Gastrocnemius medialis (tissue), 4 donors: ENCODE data around the gene FARSB.

ENCODE experiments used
- POLR2A ChIP-seq, 2 donors: fragments of 450-650 bp; IDR thresholded peaks; one replicate each; pipeline ENCODE4 v1.6.1; 2017; ENCODE audit warnings: antibody characterized with exemption in 2 of 2, mild to moderate bottlenecking in 2 of 2, moderate library complexity in 2 of 2
- TF ChIP-seq, protein P1 (sequence below), 5 experiments: fragments of 450-650 bp in 3 of 5; fragments of 200-600 bp in 2 of 5; sonication (generic) in 2 of 5; IDR thresholded peaks in 4 of 5; conservative IDR thresholded peaks in 1 of 5; 1 replicate in 4 of 5; 2 replicates in 1 of 5; pipeline ENCODE4 v1.5.1; 2016 to 2019; ENCODE audit warnings: antibody characterized with exemption in 5 of 5, mild to moderate bottlenecking in 3 of 5, moderate library complexity in 3 of 5

DNA sequence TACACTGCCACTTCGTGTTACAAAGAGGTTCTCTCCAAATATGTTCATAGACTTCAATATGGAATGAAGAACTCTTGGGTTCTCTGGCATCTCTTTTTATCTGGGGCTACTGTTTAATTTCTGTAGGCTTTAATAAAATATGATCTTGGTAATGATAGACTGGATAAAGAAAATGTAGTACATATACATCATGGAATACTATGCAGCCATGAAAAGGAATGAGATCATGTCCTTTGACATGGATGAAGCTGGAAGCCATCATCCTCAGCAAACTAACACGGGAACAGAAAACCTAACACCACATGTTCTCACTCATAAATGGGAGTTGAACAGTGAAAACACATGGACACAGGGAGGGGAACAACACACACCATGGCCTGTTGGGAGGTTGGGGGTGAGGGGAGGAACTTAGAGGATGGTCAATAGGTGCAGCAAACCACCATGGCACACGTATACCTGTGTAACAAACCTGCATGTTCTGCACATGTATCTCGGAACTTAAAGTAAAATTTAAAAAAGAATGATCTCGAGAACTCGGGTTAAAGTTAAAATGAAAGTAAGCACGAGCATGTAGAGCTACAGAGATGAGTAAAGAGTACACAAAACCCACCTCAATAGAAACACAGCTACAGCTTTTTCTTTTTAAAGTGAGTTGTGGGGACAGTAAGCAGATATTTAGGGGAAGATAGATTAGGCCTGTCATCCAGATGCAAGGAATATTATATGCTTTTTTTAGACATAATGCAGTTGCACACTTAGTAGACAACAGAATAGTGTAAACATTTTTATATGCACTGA, 129.2 kb downstream of the FARSB start:
- TF ChIP-seq, protein P1, sequence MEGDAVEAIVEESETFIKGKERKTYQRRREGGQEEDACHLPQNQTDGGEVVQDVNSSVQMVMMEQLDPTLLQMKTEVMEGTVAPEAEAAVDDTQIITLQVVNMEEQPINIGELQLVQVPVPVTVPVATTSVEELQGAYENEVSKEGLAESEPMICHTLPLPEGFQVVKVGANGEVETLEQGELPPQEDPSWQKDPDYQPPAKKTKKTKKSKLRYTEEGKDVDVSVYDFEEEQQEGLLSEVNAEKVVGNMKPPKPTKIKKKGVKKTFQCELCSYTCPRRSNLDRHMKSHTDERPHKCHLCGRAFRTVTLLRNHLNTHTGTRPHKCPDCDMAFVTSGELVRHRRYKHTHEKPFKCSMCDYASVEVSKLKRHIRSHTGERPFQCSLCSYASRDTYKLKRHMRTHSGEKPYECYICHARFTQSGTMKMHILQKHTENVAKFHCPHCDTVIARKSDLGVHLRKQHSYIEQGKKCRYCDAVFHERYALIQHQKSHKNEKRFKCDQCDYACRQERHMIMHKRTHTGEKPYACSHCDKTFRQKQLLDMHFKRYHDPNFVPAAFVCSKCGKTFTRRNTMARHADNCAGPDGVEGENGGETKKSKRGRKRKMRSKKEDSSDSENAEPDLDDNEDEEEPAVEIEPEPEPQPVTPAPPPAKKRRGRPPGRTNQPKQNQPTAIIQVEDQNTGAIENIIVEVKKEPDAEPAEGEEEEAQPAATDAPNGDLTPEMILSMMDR (IDR thresholded peaks at IDR 0.05 in 4 of 5, conservative IDR thresholded peaks at IDR 0.05 in 1 of 5), result no peak
- no peak for TF ChIP-seq POLR2A (IDR thresholded peaks at IDR 0.05)
